ENCODE data around the gene MTOR. TPM values are rescaled to one million over a fixed set of nuclear protein-coding genes. Genes with fewer than 3 reads are reported as not detected.
"Not testable (repeated sequence)": the region's sequence is repeated elsewhere in the genome, so short reads cannot be mapped to it uniquely, and the experiment has no call there.

Gene MTOR
- 22.6 and 24.8 TPM in 2 replicates for polyA plus RNA-seq (2014; cell fraction: cytosol; rRNA removed)
- 51.4 and 73.7 TPM in 2 replicates for polyA plus RNA-seq (2014; cell fraction: nucleus; rRNA removed)

DNA sequence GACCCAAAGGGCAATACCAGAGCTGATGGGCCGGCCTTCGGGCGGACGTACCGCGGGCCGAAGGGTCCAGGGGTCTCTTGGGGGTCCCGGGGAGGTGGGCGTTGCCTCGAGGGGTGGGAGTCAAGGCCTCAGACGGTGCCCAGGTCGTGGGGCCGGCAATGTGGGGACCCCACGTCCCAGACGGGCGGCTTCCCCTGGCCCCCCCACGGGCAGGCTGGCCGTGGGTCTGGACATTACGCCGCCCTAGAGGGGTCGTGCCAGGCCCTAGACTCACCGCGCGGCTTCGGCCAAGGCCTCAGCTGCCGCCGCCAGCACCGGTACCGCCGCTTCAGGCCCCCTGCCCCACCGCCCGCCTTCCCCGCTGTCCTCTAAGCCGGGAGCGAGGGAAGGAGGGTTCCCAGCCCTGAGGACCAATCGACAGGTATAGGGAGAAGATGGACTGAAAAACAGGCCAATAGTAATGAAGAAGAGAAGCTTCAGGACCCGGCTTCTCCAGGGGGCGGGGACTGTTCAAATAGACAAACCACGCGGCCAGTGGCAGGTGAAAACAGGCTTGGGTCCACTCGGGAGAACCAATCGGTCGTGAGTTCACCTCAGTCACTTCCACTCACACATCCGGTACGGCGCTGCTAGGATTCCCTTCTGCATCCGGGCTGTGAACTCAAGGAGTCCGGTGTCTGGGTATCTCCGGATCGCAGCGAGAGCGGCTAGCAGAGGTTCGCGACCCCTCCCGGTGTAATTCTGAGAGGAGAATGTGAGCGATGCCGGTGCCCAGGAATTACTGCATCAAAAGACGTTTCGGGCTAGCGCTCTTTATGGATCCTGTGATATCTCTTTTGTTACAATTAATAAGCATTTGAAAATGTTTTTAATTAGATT, at the start of gene MTOR:
Gene MTOR (minus strand): TSS at position 381 of the 879 bp plus-strand sequence. CDS start 3,142 bp downstream, outside the sequence.
- peak; percentile 99 for DNase-seq (ENCODE audit: low spot score)

DNA sequence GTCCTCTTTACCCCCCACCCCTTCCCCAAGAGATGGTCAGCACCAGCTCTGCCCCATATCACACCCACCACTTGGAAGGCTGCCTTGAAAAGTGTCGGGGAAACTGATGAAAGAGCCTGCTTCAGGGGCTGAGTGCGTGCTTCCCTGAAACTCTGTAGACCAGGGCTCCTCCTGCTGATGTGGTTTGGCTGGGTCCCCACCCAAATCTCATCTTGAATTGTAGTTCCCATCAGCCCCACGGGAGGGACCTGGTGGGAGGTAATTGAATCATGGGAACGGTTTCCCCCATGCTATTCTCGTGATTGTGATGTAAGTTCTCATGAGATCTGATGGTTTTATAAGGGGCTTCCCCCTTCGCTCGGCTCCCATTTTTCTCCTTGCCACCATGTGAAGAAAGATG, 47.0 kb upstream of the MTOR start:
- DNase-seq (ENCODE audit: low spot score) = no peak

DNA sequence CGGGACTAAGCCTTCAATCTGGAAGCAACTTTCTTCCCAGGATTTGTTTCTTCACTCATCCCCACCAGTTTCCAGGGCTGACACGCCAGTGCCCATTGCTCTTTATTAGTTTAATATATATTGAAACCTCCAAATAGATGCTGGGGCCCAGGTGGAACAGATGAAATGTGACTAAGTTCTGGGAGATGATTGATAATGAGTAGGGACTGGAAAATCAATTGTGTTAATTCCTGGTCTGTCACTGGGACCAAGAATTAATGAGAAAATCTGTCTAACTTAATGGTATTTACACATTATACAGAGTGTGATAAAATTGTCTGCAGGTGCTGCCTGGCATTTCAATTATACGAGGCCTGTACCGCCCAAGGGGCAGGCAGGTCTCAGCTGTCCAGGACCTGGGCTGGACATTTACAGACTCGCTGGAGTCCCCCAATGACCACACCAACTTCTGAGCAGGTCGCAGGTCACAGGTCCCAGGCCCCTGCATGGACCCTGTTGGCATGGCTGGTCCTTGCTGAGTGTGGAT, 46.4 kb upstream of the MTOR start:
- no peak for DNase-seq (ENCODE audit: low spot score)

DNA sequence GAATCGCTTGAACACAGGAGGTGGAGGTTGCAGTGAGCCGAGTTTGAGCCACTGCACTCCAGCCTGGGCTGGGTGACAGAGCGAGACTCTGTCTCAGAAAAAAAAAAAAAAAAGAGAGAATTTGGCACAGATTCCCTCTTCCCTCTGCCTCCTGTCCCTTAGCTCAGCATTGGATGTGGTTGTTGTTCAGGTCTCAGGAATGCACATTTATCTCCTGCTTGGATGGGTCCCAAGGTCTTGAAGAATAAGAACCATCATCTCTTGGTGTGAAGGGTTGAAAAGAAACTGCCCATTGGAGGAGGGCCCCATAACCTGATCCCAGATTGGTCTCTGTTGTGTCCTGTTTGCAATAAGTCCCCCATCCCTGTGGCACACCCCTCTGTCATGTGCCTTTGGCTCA, 45.5 kb upstream of the MTOR start:
- DNase-seq (ENCODE audit: low spot score) = no peak

DNA sequence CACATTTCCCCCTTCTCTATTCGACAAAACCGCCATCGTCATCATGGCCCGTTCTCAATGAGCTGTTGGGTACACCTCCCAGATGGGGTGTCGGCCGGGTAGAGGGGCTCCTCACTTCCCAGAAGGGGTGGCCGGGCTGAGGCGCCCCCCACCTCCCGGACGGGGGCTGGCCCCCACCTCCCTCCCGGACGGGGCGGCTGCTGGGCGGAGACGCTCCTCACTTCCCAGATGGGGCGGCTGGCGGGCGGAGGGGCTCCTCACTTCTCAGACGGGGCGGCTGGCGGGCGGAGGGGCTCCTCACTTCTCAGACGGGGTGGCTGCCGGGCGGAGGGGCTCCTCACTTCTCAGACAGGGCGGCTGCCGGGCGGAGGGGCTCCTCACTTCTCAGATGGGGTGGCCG, 43.2 kb upstream of the MTOR start:
- not testable (repeated sequence) for DNase-seq (ENCODE audit: low spot score)

DNA sequence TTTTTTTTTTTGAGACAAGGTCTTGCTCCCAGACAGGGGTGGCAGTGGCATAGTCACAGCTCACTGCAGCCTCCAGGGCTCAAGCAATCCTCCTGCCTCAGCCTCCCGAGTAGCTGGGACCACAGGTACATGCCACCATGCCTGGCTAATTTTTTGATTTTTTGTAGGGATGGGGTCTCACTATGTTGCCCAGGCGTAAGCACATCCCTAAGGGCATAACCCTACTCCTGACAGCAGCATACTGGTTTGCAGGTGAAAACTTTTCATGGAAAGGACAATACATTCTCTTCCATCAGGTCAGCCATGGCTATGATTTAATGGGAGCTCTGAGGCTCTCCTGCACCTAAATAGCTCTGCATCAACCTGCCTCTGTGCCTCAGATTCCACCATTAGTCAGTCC, 40.0 kb upstream of the MTOR start:
- DNase-seq (ENCODE audit: low spot score) = no peak

DNA sequence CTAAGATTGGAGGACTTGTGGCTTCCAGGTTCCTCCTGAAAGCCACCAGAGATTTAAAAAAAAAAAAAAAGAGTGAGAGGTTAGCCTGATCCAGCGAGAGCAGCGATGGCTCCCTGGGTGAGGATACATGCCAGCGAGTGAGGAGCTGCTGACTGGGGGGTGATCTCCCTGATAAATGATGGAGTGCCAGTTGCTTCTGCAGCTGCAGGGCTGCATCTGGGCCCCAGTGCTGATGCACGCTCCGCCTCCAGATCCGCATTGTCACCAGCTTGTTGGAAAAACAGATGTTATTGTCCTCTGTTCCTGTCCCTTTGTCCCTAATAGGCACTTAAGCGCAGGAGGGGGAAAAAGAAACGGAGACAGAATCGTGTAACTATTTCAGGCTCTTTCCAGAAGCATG, 39.2 kb upstream of the MTOR start:
- DNase-seq (ENCODE audit: low spot score) = peak; percentile 51

DNA sequence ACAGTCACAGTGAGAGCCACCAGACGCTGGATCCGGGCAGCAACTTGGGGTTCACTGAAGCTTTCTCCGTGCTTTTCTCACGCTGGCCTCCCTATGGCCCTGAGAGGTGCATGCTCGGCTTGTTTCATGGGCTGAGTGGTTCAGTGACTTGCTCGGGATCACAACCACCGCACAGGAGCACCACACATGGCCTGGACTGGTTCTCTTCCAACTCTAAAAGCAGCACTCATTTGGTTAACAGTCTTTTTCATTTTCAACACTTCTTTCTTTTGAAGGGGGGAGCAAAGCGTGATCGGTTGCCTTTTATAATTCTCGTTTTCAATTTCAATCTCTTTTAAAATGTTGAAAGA, 36.8 kb upstream of the MTOR start:
- DNase-seq (ENCODE audit: low spot score) = no peak

DNA sequence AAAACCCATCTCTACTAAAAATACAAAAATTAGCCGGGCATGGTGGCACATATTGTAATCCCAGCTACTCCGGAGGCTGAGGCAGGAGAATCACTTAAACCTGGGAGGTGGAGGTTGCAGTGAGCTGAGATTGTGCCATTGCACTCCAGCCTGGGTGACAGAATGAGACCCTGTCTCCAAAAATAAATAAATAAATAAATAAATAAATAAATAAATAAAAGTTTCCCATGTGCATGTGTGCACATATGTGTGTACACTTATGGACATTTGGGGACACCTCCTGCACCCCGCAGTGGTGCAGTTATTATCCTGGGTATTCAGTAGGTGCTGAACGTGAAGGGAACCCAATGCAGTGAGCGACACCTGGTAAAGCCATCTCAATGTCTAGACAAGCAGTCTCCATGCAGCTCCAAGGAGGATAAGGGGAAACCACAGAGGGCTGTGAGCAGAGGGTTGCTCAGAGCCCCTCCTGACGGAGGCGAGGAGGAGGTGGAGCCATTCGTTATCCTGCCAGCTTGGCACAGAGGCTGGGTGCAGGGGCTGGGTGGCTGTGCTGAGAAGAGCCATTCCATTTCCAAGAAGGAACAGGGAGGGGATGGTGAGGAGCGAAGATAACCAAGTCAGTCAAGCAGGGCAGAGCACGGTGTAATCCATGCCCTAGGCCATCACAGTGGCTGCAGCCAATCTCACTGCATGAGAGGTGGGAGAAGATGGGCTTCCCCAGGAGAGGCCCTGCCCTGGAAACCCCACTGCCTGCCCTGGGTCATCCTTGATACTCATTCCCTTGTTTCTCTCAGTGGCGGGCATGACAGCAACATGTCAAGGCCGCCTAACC, 36.3 kb upstream of the MTOR start:
- DNase-seq (ENCODE audit: low spot score) = no peak

DNA sequence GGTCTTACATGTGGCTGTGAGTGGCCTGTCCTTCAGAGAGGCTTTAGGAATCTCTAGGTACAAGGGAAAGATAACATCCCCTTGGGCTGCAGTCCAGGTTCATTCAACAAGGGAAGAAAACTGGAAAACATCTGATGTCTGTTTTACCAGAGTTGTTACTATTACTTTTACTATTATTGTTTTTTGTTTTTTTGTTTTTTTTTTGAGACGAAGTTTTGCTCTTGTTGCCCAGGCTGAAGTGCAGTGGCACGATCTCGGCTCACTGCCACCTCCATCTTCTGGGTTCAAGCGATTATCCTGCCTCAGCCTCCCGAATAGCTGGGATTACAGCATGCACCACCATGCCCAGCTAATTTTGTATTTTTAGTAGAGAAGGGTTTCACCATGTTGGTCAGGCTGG, 35.4 kb upstream of the MTOR start:
- not testable (repeated sequence) for DNase-seq (ENCODE audit: low spot score)

DNA sequence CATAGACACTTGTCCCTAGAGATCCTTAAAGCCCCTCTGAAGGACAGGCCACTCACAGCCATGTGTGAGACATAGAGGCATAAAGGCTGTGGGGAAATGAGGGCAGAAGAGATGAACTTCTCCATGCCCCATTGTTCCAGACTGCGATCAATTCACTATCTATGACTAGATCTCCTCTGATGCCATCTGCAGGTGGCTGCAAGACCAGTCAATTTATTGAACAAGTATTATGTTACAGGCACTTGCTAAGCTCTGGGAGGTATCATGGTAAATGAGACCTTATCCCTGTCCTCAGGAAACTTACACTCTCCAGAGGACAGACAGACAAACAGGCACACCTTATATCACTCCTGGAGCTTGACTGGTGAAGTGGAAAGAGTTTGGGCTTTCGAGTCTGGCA, 33.6 kb upstream of the MTOR start:
- no peak for DNase-seq (ENCODE audit: low spot score)

DNA sequence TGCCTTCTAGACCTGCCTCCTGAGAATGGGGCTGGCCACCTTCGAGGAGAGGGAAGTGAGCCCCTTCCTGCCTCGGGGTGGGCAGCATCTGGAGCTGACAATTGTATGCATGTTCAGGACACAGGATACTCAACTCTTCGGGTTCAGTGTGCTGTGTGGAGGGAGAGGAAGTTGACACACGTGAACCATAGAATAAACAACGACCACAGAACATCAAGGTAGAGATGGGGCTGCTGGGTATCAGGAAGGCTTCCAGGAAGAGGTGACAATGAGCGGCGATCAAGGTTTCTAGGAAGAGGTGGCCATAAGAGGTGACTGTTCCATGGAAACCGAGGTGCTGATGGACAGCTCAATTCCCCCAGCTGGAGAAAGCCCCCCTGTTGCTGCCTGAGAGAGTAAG, 32.6 kb upstream of the MTOR start:
- no peak for DNase-seq (ENCODE audit: low spot score)

DNA sequence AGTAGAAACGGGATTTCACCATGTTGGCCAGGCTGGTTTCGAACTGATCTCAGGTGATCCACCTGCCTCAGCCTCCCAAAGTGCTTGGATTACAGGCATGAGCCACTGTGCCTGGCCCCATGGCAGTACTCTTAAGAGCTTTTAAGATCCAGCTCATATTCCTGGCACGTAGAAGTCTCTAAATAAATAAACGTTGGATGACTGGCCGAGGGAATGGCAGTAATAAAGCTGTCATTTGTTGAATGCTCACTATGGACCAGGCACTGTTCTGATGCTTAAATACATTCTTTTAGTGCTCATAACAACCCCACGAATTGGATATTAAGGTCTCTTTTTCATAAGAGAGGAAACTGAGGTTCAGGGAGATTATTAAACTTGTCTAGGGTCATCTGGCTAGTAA, 31.5 kb upstream of the MTOR start:
- DNase-seq (ENCODE audit: low spot score) = no peak

DNA sequence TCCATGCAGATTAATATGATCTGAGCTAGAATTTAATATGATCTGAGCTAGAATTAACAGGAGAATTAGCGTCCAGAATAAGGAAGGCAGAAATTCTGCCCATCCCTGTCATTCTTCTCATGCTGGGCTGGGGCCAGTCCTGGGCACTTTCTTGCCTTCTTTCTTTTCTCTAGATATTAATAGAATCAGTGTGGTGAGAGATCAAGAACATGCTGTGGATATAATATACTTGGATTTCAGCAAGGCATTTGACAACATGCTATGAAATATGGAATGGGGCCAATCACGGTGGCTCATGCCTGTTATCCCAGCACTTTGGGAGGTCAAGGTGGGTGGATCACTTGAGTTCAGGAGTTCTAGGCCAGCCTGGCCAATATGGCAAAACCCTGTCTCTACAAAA, 28.7 kb upstream of the MTOR start:
- no peak for DNase-seq (ENCODE audit: low spot score)

DNA sequence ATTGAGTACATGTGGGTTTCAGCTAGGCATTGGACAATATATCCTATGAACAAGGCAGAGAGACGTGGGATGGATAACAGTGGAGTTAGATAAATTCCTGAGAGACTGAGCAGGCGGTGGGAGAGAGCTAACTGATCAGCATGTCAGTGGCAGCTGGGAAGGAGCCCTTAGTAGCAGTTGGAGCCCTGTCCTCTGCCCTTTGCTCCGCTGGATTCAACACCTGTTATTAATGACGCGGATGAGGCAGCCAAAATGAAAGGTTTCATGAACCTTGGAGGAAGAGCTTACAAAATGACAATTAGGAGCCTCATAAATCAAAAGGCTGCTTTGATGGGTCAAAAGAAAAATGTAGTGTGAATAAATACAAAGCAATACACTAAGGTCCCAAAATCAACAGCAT, 26.7 kb upstream of the MTOR start:
- no peak for DNase-seq (ENCODE audit: low spot score)

DNA sequence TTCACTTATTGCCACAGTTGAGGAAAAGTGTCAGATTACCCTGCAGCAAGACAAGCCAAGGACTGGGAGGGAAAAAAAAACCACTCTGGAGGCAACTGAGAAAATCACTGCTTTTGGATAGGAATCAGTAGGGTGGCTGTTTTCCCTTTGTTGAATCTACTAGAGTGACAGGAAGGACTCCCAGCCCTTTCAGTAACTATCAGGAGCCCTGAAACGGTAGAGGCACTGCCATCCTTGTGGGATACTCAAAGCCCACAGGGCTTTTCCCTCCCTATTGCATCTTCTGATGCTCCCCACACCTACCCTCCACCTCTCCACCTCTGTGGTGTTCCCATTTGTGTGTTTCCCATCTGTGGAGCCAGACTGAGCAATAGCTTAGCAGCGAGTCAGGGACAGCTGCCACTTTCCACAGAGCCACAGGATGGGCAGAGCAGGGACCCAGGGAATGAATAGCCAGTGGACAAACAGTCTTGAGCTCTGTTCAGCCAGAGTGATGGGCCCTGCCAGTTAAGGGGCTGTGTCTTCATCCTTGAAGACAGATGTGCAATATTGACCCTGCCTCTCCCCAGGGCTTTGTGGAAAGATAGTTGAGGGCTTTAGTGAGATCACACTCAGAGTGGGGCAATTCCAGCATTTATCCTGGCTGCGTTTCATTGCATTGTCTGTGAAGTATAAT, 24.5 kb upstream of the MTOR start:
- no peak for DNase-seq (ENCODE audit: low spot score)

DNA sequence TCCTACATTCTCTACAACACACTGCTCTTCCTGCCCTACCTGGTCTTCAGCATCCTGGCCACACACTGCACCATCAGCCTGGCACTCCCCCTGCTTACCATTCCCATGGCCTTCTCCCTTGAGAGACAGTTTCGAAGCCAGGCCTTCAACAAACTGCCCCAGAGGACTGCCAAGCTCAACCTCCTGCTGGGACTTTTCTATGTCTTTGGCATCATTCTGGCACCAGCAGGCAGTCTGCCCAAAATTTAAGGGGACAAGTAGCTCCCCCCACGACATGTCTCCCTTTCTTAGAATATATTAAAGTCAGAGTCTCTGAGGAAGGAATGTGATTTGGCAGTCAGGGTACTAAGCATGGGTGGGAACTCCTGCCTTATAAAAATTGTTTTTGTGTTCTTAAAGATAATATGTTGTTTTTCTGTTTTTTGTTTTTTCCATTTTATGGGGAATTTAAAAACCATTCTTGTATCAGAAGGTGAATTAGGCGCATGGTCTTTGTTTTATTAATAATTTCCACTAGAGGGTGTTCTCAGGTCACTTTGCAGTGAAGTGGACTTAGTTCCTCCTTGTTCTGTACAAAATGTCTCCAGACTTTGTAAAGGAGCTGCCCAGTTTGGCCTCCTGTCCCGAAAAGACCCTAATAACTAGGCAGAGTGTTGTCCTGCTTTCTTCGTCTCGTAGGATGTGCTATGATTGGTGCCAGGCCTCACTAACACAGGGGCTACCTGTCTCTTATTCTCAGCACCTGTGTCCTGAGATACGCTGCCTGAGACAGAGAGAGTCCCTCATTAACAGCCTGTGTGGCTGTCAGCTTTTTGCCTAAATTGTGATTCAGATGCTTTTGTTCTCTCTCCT, 23.8 kb upstream of the MTOR start:
- no peak for DNase-seq (ENCODE audit: low spot score)

DNA sequence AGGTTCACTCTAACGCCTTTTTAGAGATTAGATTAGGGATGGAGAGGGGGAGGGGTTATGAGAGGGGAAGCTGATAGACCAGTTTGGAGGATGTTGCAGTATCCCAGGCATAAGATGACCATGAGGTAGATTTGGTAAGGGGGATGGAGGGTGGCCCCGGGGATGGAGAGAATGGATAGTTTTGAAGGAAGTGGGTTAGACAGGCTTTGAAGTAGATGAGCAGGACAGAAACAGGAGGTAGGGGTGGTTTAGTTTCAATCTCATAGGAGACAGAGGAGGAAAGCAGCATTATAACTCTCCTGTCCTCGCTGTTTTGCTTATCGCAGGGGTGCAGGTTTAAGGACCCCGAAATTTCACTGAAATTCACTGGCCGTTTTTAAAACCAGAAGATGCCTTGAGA, 22.4 kb upstream of the MTOR start:
- no peak for DNase-seq (ENCODE audit: low spot score)

DNA sequence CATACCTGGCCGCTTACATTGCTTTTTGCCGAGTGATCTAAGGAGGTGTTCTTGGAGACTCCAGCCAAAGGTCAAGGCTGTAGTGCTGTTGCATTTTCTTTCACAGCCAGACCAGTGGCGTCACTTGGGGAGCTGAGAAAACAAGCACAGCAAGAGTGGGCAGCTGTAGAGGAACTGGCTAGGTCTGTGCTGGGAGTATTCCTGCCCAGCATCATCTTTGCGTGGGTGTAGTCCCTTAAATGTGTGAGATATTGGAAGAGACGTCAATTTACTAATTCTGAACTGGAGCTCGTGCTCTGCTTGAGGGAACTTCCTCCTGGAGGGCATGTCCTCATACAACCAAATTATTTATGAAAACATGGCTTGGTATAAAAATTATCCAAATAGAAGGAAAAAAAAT, 20.8 kb upstream of the MTOR start:
- no peak for DNase-seq (ENCODE audit: low spot score)

DNA sequence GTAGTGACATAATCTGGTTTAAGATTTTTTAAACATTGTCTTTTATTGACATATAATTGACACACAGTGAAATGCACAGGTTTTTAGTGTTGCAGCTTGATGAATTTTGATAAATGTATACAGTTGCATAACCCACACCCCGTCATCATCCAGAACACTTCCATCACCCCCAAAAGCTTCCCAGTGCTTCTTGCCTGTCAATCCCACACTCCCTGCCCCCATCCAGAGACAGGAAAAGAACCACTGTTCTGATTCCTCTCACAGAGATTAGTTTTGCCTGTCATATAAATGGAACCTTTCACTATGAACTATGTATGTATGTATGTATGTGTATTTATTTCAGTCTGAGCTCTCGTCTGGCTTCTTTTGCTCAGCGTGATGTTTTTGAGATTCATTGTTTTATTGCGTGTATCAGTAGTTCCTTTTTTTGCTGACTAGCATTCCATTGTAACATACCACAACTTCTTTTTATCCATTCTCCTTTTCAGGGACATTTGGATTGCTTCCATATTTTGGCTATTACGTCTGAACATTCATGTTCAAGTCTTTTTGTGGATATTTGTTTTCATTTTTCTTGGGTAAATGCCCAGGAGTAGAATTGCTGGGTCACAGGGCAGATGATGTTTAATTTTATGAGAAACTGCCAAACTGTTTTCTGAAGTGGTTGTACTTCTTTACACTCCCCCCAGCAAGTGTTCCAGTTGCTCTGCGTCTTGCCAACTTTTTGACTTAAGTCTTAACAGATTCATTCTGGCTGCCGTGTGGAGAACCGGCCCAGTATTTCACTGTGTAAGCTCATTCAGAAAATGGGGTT, 19.4 kb upstream of the MTOR start:
- no peak for DNase-seq (ENCODE audit: low spot score)

Measured in SK-N-DZ (cell line).